NCI-H2171 treated with DMSO at 0.1 percent for 48 hours (cell line): ENCODE measurements around the gene TMEM86B.

Source experiments
- DNase-seq: peaks from one replicate; lab custom pipeline; 2025; lab: John Stamatoyannopoulos, UW

Gene TMEM86B

GRCh38 chr19:55228403-55229031, at the start of gene TMEM86B:
TMEM86B (minus strand) TSS chr19:55228763; CDS start chr19:55228741, 22 bp downstream.
- no peak for DNase-seq

DNA sequence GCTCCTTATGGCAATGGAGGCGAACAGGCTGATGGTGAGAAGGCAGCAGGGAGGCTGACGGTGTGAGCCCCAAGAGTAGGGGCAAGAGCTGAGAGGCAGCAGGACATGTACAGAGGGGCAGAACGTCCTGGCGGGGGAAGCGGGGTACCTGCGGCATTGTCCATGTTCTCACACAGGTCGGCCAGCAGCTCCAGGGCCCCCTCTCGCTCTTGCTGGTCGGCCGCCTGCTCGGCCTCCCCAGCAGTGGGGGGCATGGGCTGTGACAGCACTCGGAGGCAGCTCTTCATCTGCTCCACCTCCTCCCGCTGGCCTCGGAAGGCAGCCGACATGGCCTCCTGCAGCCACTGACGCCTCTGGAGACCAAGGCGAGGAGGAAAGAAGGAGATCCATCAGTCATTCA, 48.9 kb upstream of the TMEM86B start:
- DNase-seq = no peak

- DNase-seq = no peak
Observed at GRCh38 chr19:55276720-55277430, 48.3 kb upstream of the TMEM86B start.

DNA sequence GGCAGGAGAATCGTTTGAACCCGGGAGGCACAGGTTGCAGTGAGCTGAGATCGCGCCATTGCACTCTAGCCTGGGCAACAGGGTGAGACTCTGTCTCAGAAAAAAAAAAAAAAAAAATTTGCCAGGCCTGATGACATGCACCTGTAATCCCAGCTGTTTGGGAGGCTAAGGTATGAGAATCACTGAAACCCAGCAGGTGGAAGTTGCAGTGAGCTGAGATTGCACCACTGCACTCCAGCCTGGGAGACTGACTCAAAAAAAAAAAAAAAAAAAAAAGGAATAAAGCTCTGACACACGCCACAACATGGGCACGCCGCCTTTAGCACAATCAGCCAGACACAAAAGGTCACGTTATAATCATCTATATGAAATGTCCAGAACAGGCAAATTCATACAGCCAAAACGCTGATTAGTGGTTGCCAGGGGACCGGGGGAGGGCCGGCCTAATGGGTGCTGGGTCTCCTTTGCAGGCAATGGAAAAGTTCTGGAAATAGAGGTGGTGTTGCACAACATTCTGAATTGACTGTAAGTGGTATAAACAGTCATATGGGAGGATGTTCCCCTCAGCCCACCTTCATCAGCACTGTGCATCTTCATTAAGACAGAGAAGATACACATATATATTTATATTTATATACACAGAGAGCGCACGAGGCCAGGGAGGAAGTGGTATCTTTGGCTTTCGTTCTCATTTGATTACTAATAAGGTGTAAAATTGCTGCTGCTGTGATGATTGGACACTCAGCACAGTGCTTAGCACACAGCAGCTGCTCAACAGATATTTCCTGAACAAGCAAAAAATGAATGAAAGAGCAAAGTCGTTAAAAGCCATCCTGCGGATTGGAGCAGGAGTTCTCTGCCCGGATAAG, 47.5 kb upstream of the TMEM86B start:
- no peak for DNase-seq

DNA sequence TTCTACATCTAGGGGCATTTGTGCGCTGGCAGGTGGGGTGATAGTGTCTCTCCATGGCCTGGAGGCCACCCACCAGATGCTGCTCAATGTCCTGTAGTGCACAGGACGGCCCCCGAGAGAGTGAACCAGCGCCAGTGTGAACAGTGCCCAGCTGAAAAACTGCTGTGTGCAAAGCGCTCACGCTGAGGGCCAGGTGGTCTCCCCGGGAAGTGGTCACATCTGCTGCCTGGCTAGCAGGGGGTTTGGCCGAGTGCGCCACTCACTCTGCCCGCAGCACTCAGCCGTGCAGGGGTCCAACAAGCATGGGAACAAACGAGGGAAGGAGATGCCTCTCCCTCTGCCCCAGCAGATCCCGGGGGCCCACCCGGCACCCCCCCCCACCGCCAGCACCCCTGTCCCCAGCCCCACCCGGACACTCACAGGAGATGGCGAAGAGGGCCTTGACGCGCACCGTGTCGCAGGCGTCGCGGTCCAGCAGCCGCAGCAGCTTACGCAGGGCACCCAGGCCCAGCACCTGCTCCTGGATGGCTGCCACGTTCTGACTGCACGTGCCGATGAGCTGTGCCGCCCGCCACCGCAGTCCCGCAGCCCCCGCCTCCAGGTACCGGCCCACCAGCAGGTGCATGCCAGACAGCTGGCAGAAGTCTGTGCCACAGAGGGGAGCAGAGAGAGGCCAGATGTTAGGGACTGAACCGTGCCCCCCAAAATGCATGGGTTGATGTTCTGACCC, 45.6 kb upstream of the TMEM86B start:
- no peak for DNase-seq

DNA sequence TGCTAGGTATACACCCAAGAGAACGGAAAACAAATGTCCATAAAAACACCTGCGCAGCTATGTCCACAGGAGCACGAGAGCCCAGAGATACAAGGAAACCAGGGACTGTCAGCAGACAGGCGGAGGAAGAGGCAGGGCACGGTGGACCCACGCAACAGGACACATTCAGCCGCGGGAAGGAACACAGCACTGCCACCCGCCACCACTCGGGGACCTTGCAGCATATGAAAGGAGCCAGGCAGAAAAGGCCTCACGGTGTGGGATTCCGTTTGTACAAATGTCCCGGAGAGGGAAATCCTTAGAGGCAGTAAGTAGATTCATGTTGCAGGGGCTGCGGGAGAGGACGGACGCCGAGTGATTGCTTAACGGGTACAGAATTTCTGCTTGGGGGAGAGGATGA, 43.6 kb upstream of the TMEM86B start:
- DNase-seq = no peak

- DNase-seq = no peak
Observed at GRCh38 chr19:55270172-55270942, 41.8 kb upstream of the TMEM86B start.

- DNase-seq = no peak
Observed at GRCh38 chr19:55269299-55269698, 40.7 kb upstream of the TMEM86B start.

DNA sequence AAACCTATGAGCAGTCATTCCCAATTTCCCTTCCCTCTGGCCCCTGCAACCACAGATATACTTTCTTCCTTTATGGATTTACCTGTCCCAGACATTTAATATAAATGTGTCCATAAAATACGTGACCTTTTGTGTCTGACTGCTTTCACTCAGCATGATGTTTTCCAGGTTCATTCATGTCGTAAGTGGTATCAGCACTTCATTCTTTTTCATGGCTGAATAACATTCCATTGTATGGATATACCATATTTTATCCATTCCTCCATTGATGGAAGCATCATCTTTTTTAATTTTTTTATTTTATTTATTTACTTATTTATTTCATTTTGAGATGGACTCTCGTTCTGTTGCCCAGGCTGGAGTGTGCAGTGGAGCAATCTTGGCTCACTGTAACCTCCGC, 38.3 kb upstream of the TMEM86B start:
- DNase-seq = no peak

DNA sequence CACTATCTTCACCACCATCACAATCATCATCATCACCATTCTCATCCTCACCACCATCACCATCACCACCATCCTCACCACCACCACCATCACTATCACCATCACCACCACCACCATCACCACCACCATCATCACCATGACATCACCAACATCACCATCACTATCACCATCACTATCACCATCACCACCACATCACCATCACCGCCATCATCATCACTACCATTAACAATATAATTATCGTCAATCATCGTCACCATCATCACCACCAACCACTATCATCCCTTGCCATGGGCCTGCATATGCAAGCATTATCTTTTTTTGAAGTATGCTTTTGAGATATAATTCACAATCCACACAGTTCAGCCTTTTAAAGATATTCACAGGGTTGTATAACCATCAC, 37.8 kb upstream of the TMEM86B start:
- no peak for DNase-seq

DNA sequence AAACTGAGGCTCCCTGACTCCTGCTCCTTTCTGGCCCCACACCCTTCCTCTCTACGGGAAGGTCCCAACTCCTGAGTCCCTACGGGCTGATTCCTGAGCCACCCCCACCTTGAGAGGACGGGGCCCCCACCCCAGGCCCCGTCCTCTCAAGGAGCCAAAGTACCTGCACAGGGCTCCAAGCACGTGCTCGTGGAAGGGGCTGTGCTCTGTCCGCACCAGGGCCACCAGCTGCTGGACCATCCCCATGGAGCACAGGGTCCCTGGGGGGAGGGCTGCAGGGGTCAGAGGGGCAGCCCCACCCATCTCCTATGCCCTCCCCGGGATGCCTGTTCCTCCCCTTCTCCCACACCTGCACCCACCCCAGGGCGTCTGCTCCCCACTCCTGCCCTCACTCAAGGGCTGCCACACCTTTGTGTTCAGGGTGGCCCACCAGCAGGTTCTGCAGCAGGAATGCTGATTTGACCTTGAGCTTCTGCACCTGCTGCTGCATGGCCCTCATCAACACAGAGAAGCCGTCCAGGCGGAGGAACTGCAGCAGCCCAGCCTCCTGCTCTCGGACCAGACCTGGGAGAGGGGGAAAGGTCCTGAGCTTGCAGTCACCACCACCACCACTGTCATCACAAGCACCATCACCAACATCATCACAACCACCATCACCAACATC, 37.3 kb upstream of the TMEM86B start:
- DNase-seq = no peak

GRCh38 chr19:55265173-55265572, 36.6 kb upstream of the TMEM86B start:
- no peak for DNase-seq

DNA sequence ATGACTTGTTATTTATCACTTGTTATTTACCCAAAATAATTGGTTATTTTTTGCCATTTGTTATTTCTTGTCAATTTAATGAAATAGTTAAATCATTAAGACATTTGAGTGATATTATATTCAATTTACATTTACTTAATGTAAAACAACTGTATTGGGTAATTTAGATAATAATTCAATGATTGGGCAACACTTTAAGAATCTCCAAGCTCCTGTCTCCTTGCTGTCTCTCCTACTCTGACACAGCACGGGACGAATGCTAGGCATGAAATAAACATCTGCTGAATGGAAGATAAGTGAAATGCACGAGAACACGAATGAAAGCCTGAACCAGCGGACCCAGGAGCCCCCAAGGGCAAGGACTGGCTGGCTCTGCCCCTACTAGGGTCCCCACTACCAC, 36.0 kb upstream of the TMEM86B start:
- no peak for DNase-seq

DNA sequence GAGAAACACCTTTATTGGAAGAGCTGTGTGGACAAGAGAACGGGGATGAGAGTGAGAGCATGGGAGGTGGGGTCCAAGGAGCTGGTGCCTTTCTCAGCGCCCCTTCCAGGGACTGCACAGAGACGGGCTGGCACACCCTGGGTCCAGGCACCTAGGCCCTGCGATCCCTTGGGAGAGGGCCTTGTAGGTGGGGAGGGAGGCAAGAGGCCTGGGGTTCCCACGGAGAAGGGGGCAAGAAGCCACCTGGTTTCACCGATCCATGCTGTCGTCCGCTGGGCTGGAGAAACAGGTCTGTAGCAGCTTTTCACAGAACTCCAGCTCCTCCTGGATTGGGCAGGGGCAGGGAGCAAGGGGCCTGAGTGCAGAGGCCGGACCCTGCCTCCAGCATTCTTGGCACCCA, 33.8 kb upstream of the TMEM86B start:
- no peak for DNase-seq

DNA sequence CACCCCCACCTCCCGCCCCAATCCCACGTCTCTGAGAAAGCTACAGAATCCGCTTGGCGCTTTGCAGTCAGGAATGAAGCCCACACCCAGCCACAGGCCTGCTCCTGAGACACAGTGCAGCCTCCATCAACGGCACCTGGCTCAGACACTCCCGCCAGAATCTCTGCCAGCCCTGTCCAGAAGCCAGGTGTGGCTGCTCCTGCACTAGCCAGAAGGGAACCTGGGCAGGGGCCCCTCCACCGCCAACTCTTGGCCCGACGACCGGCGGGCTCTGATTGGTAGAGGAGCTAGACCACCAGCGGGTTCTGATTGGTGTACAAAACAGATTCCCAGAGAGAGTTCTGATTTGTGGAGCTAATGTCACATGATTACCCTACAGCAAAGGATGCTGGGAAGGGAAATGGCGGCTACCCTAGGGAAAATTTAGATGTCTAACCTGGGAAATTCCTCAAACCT, 33.1 kb upstream of the TMEM86B start:
- DNase-seq = peak; percentile 98

- peak; percentile 16 for DNase-seq
Observed at GRCh38 chr19:55259540-55260210, 31.1 kb upstream of the TMEM86B start.

DNA sequence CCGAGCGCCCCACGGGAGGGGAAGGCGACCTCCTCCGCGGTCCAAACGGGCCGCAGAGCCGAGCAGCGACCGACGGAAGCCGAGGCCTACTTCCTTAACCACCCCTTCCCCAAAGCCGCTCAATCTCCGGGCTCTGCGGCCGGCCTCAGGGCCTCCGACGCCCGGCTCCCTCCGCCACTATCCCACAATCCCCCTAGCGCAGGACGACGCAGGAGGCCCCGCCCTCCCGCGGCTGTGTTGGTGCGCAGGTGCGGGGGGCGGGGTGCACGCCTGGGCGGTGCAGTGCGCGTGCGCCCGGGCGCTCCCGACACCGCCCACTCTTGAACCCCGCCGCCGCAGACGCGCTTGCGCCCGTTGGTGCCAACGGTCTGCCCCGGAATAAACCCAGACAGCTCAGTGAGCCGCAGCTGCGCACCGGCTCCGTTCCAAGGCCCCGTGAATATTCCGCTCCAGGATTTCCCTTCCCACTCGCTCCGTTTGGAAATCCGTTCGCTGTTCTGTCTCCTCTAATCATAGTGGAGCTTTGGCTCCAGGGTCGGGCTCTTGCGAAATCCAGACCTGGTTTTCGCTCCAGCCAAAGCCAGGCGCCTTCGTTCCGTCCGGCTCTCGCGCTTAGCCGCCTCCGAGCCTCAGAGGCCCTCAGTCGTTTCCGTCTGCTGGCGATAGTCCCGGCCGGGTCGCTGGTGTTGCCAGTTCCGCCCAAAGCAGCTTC, 30.4 kb upstream of the TMEM86B start, which contains the start of gene PPP6R1:
Gene PPP6R1 (minus strand): TSS at position 190 of the 712 bp plus-strand sequence. CDS start 11,914 bp downstream, outside the sequence.
- DNase-seq = peak; percentile 99

- DNase-seq = no peak
Observed at GRCh38 chr19:55258476-55258827, 29.9 kb upstream of the TMEM86B start.
